Right ventricle myocardium superior (tissue), 1 donor: ENCODE measurements around the gene LIX1L. TPM values are rescaled to one million over a fixed set of nuclear protein-coding genes. Genes with fewer than 3 reads are reported as not detected.
A peak's percentile ranks its signal among the peaks of the same experiment; 100 is the strongest.

ENCODE experiments used
- ATAC-seq: fragments of 200-7000 bp; cut with Tn5 transposase; one replicate; pipeline ENCODE4 v1.9.1; 2020; ENCODE audit warnings: mild to moderate bottlenecking; ENCODE audit not compliant: poor library complexity
- DNase-seq: peaks from one replicate; pipeline ENCODE4 v3.0.0-alpha.2; 2020
- intact Hi-C: fragments of 100-400 bp; cut with DNase I; formaldehyde crosslinking; loops from one replicate; pipeline ENCODE4 v1.11.2; 2022
- total RNA-seq: library from RNA; stranded (reverse); fragmentation: NEBNext Ultra II Directional; extraction: Animal tissue kit (Norgen Biotek cat#: 25700); gene quantifications from one replicate; pipeline ENCODE4 v1.2.1, GENCODE V29; 2021
- donor health status: DM: no; HTN: yes; CAD: no; lungs with severe emphysema.

The LIX1L gene
- total RNA-seq, 1 donor from 2014 or later, result 22.9 TPM

DNA sequence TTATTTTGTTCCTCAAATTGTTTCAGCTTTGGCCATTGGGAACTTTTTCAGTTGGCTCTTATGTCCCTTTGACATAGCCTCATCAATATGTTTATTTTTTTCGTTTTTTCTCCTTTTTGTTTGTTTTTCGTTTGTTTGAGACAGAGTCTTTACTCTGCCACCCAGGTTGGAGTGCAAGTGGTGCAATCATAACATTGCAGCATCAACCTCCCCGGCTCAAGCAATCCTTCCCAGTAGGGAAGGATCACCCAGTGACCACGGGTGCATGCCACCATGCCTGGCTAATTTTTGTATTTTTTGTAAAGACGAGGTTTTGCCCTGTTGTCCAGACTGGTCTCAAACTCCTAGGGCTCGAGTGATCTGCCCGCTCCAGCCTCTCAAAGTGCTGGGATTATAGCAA is 14.8 kb upstream of the LIX1L start:
- intact Hi-C loops, result loop anchor here (10.0 kb wide), 1 partner anchor 58 kb away; the partner anchor contains the start of genes ITGA10 and PEX11B
- ATAC-seq (no peak), DNase-seq (no peak)

- intact Hi-C loops, result no loop called here
- DNase-seq, result no peak
- ATAC-seq, result no peak
Observed at GRCh38 chr1:145967288-145967687, 9.5 kb upstream of the LIX1L start.

- intact Hi-C loops, result no loop called here
- ATAC-seq (no peak), DNase-seq (no peak)
Observed at GRCh38 chr1:145965119-145965744, 7.4 kb upstream of the LIX1L start.

- intact Hi-C loops, result no loop called here
- ATAC-seq (peak; percentile 84), DNase-seq (peak; percentile 98)
Observed at GRCh38 chr1:145964328-145965118, 6.7 kb upstream of the LIX1L start, which contains the start of the genes ANKRD34A and POLR3GL. ANKRD34A (minus strand) TSS chr1:145964575; CDS start chr1:145961759, 2,816 bp downstream. POLR3GL (plus strand) TSS chr1:145964690; CDS start chr1:145974866, 10,176 bp downstream.

DNA sequence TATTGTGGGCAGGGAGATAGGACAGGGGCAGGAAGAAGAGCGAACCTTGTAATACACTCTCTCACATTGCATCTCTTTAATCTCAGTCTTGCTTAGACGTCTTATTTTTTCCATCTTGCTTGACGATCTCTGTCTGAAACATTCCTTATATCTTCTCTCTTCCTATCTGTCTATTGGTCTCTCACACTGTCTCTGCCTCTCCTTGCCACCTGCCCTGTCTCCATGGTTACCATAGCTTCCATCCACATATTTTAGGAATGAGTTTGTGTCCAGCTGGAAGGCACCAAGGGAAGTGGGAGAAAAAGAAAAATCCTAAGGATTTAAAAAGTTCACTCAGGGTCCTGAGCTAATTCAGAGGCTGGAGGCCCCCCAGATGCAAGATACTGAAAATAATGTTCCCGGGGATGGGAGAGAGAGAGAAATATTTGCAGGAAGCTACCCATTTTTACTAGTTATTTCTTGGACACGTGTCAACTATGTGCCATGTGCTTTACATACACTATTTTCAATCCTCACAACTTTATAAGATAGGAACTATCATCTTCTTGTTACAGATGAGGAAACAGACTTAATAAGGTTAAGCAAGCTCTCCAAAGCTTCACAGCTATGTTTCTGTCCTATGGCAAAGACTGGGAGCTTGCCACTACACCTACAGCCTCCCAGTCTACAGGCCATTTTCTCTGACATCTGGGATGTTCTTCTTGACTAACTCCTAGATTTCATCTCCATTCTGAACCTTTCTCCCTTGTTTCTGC is 5.6 kb upstream of the LIX1L start:
- intact Hi-C loops, result no loop called here
- DNase-seq (no peak), ATAC-seq (no peak)

- DNase-seq (peak; percentile 62), ATAC-seq (no peak)
- intact Hi-C loops, result no loop called here
Observed at GRCh38 chr1:145962157-145963102, 4.6 kb upstream of the LIX1L start.

GRCh38 chr1:145961425-145962156 is 3.8 kb upstream of the LIX1L start:
- intact Hi-C loops, result no loop called here
- ATAC-seq (no peak), DNase-seq (peak; percentile 69)

DNA sequence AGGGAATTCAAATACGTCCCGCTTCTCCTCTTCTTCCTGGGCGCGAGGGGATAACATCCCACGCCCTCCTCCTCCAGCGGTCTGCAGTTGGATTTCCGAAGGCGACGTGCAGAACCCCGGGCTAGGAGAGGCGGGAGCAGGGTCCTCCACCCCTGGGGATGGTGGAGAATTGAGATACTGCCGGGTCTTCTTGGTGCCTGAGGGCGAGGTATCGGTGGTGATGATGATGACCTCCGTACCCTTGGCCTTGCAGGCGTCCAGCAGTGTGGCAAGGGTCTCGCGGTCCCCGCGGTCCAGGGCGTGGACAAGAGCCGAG is 3.2 kb upstream of the LIX1L start:
- no peak for DNase-seq
- intact Hi-C loops, result no loop called here
- ATAC-seq, result no peak

DNA sequence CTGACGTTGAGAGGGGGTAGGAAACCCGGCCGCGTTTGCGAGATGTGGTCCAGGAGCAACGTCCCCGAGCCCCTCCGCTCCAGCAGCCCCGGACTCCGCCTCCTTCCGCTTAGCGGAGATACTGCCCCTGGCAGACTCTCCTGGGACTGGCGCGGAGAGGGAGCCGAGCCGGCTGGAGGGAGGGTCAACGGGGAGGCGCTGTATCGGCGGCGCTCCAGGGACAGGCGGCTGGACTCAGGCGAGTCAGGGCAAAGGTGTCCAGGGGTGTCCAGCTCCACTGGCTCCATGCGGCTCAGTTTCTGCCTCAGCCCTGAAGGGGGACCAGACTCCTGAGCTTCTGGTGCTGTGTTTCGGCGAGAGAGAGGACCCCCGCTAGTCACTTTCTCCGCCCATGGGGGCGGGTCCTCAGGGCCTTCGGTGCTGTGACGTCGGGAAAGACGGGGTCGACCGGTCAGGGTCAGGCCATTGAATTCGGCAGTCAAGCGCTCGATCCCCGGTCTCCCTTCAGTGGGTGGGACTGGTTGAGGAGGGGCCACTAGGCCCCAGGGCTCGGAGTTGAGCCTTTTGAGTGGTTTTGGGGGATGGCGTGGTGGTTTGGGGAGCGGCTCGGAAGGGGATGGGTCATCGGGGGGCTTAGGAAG is 2.8 kb upstream of the LIX1L start:
- DNase-seq, result peak; percentile 89
- ATAC-seq, result peak; percentile 54
- intact Hi-C loops, result no loop called here

- ATAC-seq (no peak), DNase-seq (no peak)
- intact Hi-C loops, result no loop called here
Observed at GRCh38 chr1:145959957-145960467, 2.2 kb upstream of the LIX1L start.

- intact Hi-C loops, result no loop called here
- ATAC-seq (no peak), DNase-seq (no peak)
Observed at GRCh38 chr1:145959333-145959732, 1.5 kb upstream of the LIX1L start.

DNA sequence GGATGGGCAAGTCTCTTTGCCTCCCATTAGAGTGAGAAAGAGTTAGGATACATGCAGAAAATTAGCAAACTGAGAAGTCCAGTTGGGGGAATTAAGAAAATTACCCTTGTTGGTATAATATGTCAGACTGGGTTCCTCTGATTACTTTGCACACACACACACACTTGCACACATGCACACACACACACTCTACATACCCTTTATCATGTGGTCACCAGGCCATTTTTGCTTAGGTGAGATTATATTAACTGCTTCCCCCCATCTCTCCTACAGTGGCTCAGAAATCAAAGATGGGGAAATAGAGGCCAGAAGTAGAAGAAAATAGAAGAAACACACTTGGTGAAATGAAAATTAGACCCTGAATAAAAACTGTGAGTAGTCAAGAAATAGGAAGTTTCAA is 917 bp upstream of the LIX1L start:
- DNase-seq (no peak), ATAC-seq (no peak)
- intact Hi-C loops, result no loop called here

GRCh38 chr1:145956781-145957442 is 905 bp downstream of the LIX1L start:
- ATAC-seq (no peak), DNase-seq (peak; percentile 51)
- intact Hi-C loops, result no loop called here

DNA sequence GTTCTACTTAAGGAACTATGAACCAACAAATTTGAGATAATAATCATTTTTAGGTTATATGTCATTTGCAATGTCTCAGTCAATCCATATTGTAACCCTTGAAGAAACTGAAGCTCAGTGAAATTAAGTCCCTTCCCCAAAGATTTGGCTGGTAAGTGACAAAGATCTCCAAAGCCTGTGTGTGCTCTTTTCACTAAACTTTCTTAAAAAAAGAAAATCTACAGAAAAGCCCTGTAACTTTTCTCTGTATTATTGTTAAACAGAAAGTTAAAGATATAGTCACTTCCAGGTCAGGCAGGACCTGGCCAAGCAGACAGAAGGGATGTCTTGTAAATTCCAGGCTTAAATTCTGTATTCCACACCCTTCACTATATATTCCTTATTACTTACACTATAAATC is 1.5 kb downstream of the LIX1L start:
- intact Hi-C loops, result no loop called here
- ATAC-seq (no peak), DNase-seq (no peak)

GRCh38 chr1:145955436-145955835 is 2.4 kb downstream of the LIX1L start:
- DNase-seq, result no peak
- intact Hi-C loops, result no loop called here
- ATAC-seq, result no peak

- intact Hi-C loops, result no loop called here
- no peak for DNase-seq
- no peak for ATAC-seq
Observed at GRCh38 chr1:145953861-145954260, 4.0 kb downstream of the LIX1L start.

DNA sequence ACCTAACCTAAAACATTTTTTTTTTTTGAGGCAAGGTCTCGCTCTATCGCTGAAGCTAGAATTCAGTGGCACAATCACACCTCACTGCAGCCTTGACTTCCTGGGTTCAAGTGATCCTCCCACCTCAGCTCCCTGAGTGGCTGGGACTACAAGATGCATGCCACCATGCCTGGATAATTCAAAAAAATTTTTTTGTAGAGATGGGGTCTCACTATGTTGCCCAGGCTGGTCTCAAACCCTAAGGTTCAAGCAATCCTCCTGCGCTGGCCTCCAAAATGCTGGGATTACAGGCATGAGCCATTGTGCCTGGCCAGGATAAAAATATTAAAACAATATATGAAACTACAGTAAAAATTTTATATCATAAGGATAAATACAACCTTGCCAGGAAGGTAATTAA is 4.9 kb downstream of the LIX1L start:
- intact Hi-C loops, result no loop called here
- ATAC-seq, result no peak
- DNase-seq, result no peak
